ENCODE measurements around the gene TMEM115.

The TMEM115 gene

GRCh38 chr3:50375258-50375931 is 16.1 kb upstream of the TMEM115 start:
- DNase-seq (ENCODE audit: low spot score): peak; percentile 77

DNA sequence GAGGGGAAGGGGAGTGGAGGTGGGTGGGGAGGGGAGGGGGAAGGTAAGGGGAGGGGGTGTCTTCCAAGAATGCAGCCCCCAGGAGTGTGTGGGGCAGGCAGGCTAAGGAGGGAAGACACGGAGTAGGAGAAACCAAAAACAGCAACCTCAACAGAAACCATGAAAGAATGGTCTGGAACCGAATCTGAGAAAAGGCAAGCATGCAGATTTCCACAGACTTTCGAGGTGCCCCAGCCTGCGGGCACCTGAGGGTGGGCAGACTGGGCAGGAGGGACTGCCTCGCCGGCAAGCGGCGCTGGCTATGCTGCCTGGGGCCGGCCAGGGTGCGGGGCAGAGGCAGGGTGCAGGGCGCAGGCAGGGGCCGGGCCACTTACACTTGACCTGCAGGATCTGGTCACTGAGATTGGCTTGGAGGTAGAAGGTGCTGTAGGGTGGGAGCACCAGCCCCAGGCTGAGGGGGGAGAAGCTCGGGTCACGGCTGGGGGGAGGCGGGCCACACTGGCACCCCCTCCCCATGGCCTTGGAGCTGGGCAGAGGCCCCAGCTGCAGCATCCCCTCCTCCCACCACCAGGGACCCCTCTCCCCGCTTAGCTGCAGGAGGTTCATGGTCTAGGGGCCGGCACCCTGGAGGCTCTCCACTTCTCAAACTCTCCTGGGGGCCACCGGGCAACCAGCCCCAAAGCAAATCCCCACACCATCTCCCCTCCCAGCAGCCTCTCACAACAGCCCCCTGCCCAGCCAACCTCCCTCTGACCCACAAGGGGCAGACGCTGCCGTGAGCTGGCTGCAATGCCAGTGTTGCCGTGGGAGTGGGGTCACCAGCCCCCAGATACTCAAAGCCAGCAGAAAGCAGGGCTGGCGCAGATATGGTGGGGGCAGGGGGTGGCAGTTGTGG is 15.3 kb upstream of the TMEM115 start:
- peak; percentile 55 for DNase-seq (ENCODE audit: low spot score)

DNA sequence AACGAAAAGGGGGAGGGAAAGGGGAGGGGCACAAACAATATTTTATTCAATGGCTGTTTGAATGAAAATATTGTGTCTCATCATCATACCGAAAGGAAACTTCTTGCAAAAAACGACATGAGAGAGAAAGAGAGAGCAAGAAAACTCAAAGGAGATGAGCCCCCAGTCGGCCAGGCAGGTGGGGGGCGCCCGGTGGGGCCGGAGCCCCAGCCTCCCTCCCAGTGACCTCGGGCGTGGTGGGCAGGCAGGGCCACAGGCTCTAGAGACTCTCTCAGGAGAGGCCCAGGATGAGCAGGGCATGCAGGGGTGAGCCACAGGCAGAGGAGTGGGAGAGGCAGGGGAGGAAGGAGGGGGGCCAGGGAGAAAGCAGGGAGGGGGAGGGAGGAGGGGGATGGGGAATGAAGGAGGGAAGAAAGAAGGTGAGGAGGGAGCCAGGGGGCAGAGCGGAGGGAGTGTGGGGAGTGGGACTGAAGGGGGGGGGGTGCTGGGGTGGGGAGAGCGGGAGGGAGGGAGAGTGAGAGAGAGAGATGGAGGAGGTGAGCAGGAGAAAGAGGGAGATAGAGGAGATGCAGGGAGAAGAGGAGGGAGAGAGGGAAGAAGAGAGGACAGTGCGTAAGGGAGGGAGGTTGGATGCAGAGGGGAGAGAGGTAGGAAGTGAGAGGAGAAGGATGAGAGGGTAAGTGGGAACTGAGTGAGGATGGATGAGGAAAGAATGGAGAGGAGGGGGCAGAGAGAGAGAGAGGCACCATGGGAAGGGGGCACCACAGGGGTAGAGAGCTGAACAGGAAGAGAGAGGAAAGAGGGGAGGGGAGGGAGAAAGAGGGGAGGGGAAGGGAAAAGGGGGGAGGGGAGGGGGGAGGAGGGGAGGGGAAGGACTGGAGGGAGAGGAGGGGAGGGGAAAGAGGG is 14.1 kb upstream of the TMEM115 start:
- peak; percentile 61 for DNase-seq (ENCODE audit: low spot score)

DNA sequence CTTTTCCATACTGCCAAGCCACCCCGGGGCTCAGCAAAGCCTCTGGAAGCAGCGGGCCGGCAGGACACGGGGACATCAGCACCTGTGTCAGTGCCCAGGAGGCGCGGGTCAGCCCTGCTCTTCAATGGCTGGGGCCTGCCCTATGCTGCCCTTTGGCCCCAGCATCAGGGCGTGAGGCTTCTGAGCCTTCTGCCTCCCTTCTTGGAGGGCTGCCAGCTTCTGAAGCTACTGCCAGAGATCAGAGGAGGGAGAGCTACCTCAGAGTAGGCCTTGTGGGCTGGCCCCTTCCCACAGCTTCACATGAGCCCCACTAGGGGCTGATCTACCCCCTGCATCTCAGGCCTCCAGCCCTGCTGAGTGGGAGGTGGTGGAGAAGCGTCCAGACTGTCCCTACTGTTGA is 13.0 kb upstream of the TMEM115 start:
- DNase-seq (ENCODE audit: low spot score): no peak

GRCh38 chr3:50371133-50371685 is 11.9 kb upstream of the TMEM115 start:
- no peak for DNase-seq (ENCODE audit: low spot score)

- DNase-seq (ENCODE audit: low spot score): no peak
Measured at GRCh38 chr3:50370594-50370993, 11.3 kb upstream of the TMEM115 start.

DNA sequence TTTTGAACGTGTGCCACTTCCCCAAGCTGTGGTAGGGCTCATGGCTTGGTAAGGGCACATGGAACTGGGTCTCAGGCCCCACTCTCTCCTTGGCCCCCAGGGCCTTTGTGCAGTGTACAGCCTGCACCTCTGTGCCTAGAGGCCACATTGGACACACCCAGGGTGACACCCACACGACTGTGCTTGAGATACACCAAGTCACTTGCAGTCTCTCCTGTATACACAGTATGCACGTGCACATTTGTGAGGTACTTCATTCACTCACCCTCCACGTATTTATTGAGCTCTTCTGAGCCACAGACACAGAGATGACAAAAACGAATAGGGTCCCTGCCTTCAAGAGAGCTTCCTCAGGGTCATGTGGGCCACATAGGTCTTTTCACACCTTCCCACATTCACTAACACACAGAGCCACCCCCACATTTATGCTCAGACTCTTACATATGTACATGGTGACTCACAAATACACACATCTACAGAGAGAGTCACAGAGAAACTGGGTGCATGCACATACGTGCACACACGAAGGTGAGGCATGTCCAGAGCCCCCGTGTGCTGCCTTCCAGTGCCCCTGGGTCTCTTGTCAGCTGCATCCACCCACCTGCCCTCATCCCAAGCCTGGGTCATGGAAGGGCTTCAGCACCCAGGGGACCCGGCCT is 9.8 kb upstream of the TMEM115 start:
- no peak for DNase-seq (ENCODE audit: low spot score)

GRCh38 chr3:50365842-50366220 is 6.5 kb upstream of the TMEM115 start:
- no peak for DNase-seq (ENCODE audit: low spot score)

DNA sequence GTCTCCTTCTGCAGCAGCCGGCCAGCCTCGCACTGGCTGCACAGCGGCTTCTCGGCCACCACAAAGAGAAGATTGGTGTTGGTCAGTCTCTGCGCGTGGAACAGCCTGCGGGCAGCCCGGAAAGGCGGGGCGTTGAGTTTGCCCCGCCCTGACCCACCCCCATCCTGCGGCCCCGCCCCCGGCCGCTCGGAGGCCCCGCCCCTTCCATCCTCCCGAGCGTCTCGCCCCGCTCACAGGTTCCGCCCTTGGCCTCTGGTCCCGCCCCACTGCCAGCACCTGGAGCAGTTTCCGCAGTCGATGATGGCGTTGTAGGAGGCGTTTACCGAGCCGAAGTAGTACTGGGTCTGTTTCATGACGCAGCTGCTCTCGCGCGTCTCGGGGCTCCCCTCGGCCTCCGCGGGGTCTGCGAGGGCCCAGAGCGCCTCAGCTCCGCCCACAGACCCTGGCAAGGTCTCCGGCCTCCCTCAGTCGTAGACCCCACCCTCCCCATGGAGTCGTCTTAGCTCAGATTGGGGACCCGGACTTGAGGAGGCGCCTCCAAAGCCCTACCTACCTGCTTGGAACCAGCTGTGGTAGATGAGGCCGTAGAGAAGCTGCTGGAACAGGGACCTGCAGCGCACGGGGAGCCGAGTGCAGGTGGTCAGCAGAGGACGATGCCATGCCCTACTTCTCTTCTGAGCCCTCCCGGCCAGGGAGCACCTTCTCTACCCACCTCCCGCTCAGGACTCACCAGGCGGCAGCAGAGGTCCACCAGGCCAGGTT is 5.9 kb upstream of the TMEM115 start:
- peak; percentile 96 for DNase-seq (ENCODE audit: low spot score)

DNA sequence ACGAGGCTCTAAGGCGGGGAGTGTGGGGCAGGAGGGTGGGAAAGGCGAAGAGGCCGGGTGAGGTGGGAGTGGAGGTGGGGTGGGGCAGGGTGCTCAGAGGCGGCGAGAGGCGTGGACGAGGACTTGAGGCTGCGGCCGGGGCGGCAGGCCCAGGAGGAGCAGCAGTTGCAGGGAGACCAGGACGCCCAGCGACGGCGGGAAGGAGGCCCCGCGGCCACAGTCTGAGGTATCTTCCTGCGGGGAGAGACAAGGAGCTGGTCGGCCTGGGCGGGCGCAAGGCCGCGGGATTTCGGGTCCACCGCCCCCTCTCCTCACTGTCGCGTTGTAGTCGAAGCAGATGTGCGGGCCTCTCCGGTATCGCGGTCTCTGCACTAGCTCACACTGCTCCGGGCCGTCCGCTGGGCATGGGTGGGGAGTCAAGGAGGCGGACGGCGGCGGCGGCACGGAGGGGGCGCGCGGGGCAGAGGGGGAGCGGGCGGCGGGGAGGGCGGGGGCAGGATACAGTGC is 5.3 kb upstream of the TMEM115 start:
- DNase-seq (ENCODE audit: low spot score): no peak

DNA sequence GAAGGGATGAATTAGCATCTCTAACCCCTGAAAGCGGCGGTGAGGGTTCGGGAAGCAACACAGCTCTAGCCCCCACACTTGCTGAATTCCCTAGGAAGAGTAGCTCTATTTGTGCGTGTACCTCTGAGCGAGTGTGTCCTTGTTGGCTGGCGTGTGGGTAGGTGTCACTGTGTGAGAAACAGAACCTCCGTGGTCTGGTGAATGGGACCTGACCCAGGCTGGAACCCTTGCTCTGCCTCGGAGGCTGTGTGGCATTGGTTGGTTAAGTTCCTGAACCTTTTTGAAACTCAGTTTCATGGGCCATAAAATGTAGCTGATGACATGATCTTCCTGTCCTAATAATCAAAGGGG is 414 bp upstream of the TMEM115 start:
- no peak for DNase-seq (ENCODE audit: low spot score)

DNA sequence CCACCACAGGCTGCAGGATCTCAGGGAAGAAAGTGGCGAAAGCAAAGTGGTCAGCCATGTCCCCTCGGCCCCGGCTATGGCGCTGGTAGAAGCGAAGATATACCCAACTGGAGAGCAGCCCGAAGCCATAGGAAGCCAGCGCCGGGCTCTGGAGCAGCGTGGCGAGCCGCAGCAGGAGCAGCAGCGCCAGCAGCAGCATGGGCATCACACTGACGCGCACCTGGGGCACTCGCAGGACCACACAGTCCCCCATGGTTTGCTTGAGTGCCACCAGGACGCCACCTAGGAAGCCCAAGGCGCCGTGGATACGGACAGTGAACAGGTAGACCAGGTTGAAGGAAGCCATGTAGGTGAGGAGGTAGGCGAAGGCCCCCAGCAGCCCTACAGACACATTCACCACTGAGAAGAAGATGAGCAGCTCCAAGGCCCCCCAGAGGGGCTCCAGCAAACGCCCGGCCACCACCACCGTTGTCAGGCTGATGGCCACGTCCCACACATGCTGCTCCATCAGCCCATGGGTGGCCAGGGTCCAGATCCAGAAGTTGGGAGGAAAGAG is 888 bp downstream of the TMEM115 start:
- DNase-seq (ENCODE audit: low spot score): no peak

GRCh38 chr3:50357481-50357880 is 1.8 kb downstream of the TMEM115 start:
- no peak for DNase-seq (ENCODE audit: low spot score)

DNA sequence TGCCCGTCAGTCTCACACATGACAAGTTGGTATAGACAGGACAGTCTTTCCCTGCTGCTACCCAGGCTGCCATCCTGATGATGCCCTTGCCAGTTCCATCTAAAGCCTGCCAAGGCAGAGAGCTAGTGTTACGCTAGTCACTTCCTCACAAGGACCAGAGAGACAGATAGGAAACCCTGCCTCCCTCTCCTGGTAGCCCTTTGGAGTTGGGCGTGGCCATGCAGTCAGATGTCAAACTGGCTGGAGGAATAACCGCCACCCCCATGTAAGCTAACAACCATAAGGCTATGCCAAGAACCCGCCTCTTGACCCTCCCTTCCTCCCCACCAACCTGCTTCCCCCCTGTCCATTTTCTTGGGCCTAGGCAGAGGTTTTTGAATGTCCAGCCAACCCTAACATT is 2.8 kb downstream of the TMEM115 start:
- DNase-seq (ENCODE audit: low spot score): no peak

- no peak for DNase-seq (ENCODE audit: low spot score)
Measured at GRCh38 chr3:50355829-50356552, 3.3 kb downstream of the TMEM115 start.

DNA sequence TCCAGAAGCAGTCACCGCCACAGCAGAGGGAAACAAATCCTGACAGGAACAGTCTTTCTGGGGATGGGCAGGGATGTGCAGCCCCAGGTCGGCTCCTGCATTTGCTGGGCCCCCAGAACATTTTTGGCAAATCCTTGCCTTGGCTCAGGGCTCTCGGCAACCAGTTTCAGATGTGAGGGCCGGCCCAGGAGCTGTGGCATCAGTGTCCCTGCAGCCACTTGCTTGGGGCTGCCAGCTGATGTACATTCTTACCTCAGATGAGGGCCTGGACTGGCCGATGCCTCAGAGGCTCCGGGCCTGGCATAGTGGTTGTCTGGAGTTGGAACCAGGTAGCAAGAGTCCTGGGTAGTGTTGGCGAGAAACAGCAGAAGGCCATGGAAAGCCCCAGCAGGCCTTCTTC is 4.5 kb downstream of the TMEM115 start:
- no peak for DNase-seq (ENCODE audit: low spot score)

- no peak for DNase-seq (ENCODE audit: low spot score)
Measured at GRCh38 chr3:50354186-50354764, 5.0 kb downstream of the TMEM115 start.

GRCh38 chr3:50353245-50354004 is 5.9 kb downstream of the TMEM115 start:
- no peak for DNase-seq (ENCODE audit: low spot score)

GRCh38 chr3:50352781-50353180 is 6.5 kb downstream of the TMEM115 start:
- DNase-seq (ENCODE audit: low spot score): no peak

All from iPS-NIHi11 (cell line).